Esophagus (tissue), 2 donors: ENCODE measurements around the gene IZUMO1R. TPM values are rescaled to one million over a fixed set of nuclear protein-coding genes. Genes with fewer than 3 reads are reported as not detected.

Experiments used
- H3K27ac ChIP-seq, 2 donors: one replicate each; pipeline ENCODE4 v1.5.1; 2013; ENCODE audit warnings: low read depth in 2 of 2, mild to moderate bottlenecking in 2 of 2, inconsistent platforms in 1 of 2, low read length in 1 of 2, moderate library complexity in 1 of 2
- H3K27me3 ChIP-seq, 2 donors: one replicate each; pipeline ENCODE4 v1.6.1; 2013; ENCODE audit warnings: low read length in 2 of 2, control low read depth in 1 of 2, mild to moderate bottlenecking in 1 of 2; ENCODE audit not compliant: insufficient read depth in 2 of 2, control insufficient read depth in 1 of 2
- H3K36me3 ChIP-seq, 2 donors: one replicate each; pipeline ENCODE4 v1.6.1; 2013; ENCODE audit warnings: low read length in 1 of 2; ENCODE audit not compliant: control insufficient read depth in 2 of 2, insufficient read depth in 2 of 2
- H3K4me1 ChIP-seq, 2 donors: one replicate each; pipeline ENCODE4 v1.6.1; 2013; ENCODE audit warnings: low read length in 1 of 2; ENCODE audit not compliant: control insufficient read depth in 2 of 2, insufficient read depth in 2 of 2
- H3K4me3 ChIP-seq, 2 donors: one replicate each; pipeline ENCODE4 v1.5.1; 2013; ENCODE audit warnings: low read length in 2 of 2, mild to moderate bottlenecking in 2 of 2, low read depth in 1 of 2, moderate library complexity in 1 of 2
- H3K9me3 ChIP-seq, 2 donors: one replicate each; pipeline ENCODE4 v1.6.1; 2013; ENCODE audit warnings: mild to moderate bottlenecking in 2 of 2, low read depth in 1 of 2, low read length in 1 of 2, moderate library complexity in 1 of 2; ENCODE audit not compliant: control insufficient read depth in 2 of 2, insufficient read depth in 1 of 2
- WGBS, 2 donors: extraction: QIAGEN DNeasy Blood & Tissue Kit; methylation state at CpG; one replicate each; pipeline ENCODE4 v1.1.7; 2013; 5-methylcytosine and 5-hydroxymethylcytosine counted together
- polyA plus RNA-seq, 2 donors: library from polyadenylated mRNA; stranded (reverse); fragments of 200-250 nt; gene quantifications; one replicate each; pipeline ENCODE4 v1.2.3, GENCODE V29; 2013
- donor health status: healthy with polysubstance abuse.
- donor health status: Bipolar disorder and iron deficiency.

The IZUMO1R gene
- polyA plus RNA-seq, 2 donors, result not detected

GRCh38 chr11:94314064-94314463 lies 9.7 kb downstream of the IZUMO1R start:
- no peak overlapping the region for H3K27ac ChIP-seq

GRCh38 chr11:94315664-94316063 lies 11.3 kb downstream of the IZUMO1R start:
- Histone ChIP-seq H3K9me3 (no peaks in the 10 kb centered on the region), H3K27ac (no peak overlapping the region), H3K4me3 (no peak overlapping the region), H3K4me1 (no peaks in the 10 kb centered on the region), H3K36me3 (no peaks in the 10 kb centered on the region), H3K27me3 (no peaks in the 10 kb centered on the region)
- WGBS, 2 donors, result 32 to 34% methylated on average over 3 of the region's 3 CpGs

More at GRCh38 chr11:94314064-94314463, 9.7 kb downstream of the IZUMO1R start:
- no peaks in the 10 kb centered on the region for H3K4me1 ChIP-seq
- H3K4me3 ChIP-seq, result no peak overlapping the region
- WGBS, 2 donors, result 65 to 69% methylated on average over 4 of the region's 4 CpGs
- H3K9me3 ChIP-seq, result no peaks in the 10 kb centered on the region
- no peaks in the 10 kb centered on the region for H3K27me3 ChIP-seq
- no peaks in the 10 kb centered on the region for H3K36me3 ChIP-seq

- Histone ChIP-seq H3K4me1 (no peaks in the 10 kb centered on the region), H3K4me3 (no peak overlapping the region), H3K9me3 (no peaks in the 10 kb centered on the region), H3K36me3 (no peaks in the 10 kb centered on the region), H3K27me3 (no peaks in the 10 kb centered on the region), H3K27ac (no peak overlapping the region)
- 81 to 82% methylated on average over 3 of the region's 3 CpGs for WGBS, 2 donors
Observed at GRCh38 chr11:94322501-94322900, 18.1 kb downstream of the IZUMO1R start.

GRCh38 chr11:94325681-94326080 lies 21.3 kb downstream of the IZUMO1R start:
- no peaks in the 10 kb centered on the region for H3K27me3 ChIP-seq
- 14 to 41% methylated on average over 1 of the region's 1 CpG for WGBS, 2 donors
- no peaks in the 10 kb centered on the region for H3K36me3 ChIP-seq
- no peak overlapping the region for H3K4me3 ChIP-seq
- no peaks in the 10 kb centered on the region for H3K4me1 ChIP-seq
- no peak overlapping the region for H3K27ac ChIP-seq
- no peaks in the 10 kb centered on the region for H3K9me3 ChIP-seq

- no peaks in the 10 kb centered on the region for H3K27me3 ChIP-seq
- H3K36me3 ChIP-seq, result no peaks in the 10 kb centered on the region
- no peak overlapping the region for H3K4me3 ChIP-seq
- no peaks in the 10 kb centered on the region for H3K9me3 ChIP-seq
- WGBS, 2 donors, result 43 to 66% methylated on average over 3 of the region's 3 CpGs
- H3K4me1 ChIP-seq, result no peaks in the 10 kb centered on the region
- H3K27ac ChIP-seq, result no peak overlapping the region
Observed at GRCh38 chr11:94326947-94327346, 22.6 kb downstream of the IZUMO1R start.

GRCh38 chr11:94328587-94329080 lies 24.3 kb downstream of the IZUMO1R start:
- H3K27ac ChIP-seq, result no peak overlapping the region
- no peaks in the 10 kb centered on the region for H3K36me3 ChIP-seq
- H3K27me3 ChIP-seq, result no peaks in the 10 kb centered on the region
- 67 to 77% methylated on average over 6 of the region's 6 CpGs for WGBS, 2 donors
- no peak overlapping the region for H3K4me3 ChIP-seq
- no peaks in the 10 kb centered on the region for H3K9me3 ChIP-seq
- H3K4me1 ChIP-seq, result no peaks in the 10 kb centered on the region

- 85 to 89% methylated on average over 3 of the region's 3 CpGs for WGBS, 2 donors
- Histone ChIP-seq H3K4me1 (no peaks in the 10 kb centered on the region), H3K36me3 (no peaks in the 10 kb centered on the region), H3K27me3 (no peaks in the 10 kb centered on the region), H3K4me3 (no peak overlapping the region), H3K9me3 (no peaks in the 10 kb centered on the region), H3K27ac (no peak overlapping the region)
Observed at GRCh38 chr11:94329501-94329900, 25.1 kb downstream of the IZUMO1R start.

- Histone ChIP-seq H3K36me3 (no peaks in the 10 kb centered on the region), H3K4me3 (no peak overlapping the region), H3K4me1 (no peaks in the 10 kb centered on the region), H3K27me3 (no peaks in the 10 kb centered on the region), H3K27ac (no peak overlapping the region), H3K9me3 (no peaks in the 10 kb centered on the region)
- 54 to 69% methylated on average over 2 of the region's 2 CpGs for WGBS, 2 donors
Observed at GRCh38 chr11:94330789-94331188, 26.4 kb downstream of the IZUMO1R start.

GRCh38 chr11:94332814-94333213 lies 28.4 kb downstream of the IZUMO1R start:
- Histone ChIP-seq H3K4me3 (no peak overlapping the region), H3K4me1 (no peaks in the 10 kb centered on the region)

GRCh38 chr11:94336033-94336432 lies 31.7 kb downstream of the IZUMO1R start:
- Histone ChIP-seq H3K4me1 (no peaks in the 10 kb centered on the region), H3K36me3 (no peaks in the 10 kb centered on the region), H3K4me3 (no peak overlapping the region), H3K9me3 (no peaks in the 10 kb centered on the region), H3K27ac (no peak overlapping the region), H3K27me3 (no peaks in the 10 kb centered on the region)
- WGBS, 2 donors, result 91 to 93% methylated on average over 6 of the region's 6 CpGs

More at GRCh38 chr11:94332814-94333213, 28.4 kb downstream of the IZUMO1R start:
- no peaks in the 10 kb centered on the region for H3K36me3 ChIP-seq
- no peak overlapping the region for H3K27ac ChIP-seq
- H3K27me3 ChIP-seq, result no peaks in the 10 kb centered on the region
- H3K9me3 ChIP-seq, result no peaks in the 10 kb centered on the region
